PFSK-1 (cell line): ENCODE measurements around the gene OR6S1.

Experiments used
- FOXP2 ChIP-seq: optimal IDR thresholded peaks from 2 replicates; pipeline ENCODE3; 2011; ENCODE audit warnings: borderline replicate concordance, control low read depth, inconsistent platforms; ENCODE audit not compliant: insufficient read depth; ENCODE audit errors: extremely low read length, extremely low read depth
- POLR2AphosphoS5 ChIP-seq: IDR thresholded peaks from 2 replicates; pipeline ENCODE4 v1.6.1; 2012; ENCODE audit warnings: low read depth, mild to moderate bottlenecking, control low read depth, low read length, moderate library complexity
- SIN3A ChIP-seq: IDR thresholded peaks from 2 replicates; pipeline ENCODE4 v1.6.1; 2012; ENCODE audit warnings: mild to moderate bottlenecking, low read length, moderate library complexity, borderline replicate concordance; ENCODE audit not compliant: insufficient read depth
- TAF1 ChIP-seq: IDR thresholded peaks from 2 replicates; pipeline ENCODE4 v1.6.1; 2012; ENCODE audit warnings: low read length, control low read depth, borderline replicate concordance; ENCODE audit not compliant: insufficient read depth
- TF ChIP-seq, protein P1 (sequence below), 2 experiments: IDR thresholded peaks; 2 replicates each; pipeline versions ENCODE4 v1.6.1 to v1.8.0; 2011 to 2012; ENCODE audit warnings: low read depth in 2 of 2, low read length in 2 of 2, control low read depth in 1 of 2, inconsistent platforms in 1 of 2, mild to moderate bottlenecking in 1 of 2, moderate library complexity in 1 of 2; ENCODE audit not compliant: insufficient read depth in 1 of 2

Gene OR6S1

DNA sequence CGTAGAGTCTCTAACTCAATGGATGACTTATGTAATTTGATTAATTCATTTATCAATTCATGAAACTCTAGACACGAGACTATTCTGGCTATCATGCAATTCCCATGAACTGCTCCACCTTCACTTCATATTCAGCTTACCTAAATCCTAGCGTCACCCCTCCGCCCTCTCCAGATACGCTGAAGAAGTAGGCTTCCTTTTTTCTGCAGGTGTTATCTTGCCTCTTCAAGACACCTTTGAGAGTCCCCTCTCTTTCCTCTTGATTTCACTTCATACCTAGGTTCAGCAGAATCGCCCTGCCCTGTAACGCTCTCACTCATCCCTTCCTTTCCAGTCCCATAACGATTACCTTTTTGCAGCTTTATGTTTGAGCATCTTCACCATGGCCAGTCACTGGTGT, 38.9 kb upstream of the OR6S1 start:
- TF ChIP-seq POLR2AphosphoS5 (no peak), FOXP2 (no peak), SIN3A (no peak), TAF1 (no peak)
- TF ChIP-seq, protein P1, sequence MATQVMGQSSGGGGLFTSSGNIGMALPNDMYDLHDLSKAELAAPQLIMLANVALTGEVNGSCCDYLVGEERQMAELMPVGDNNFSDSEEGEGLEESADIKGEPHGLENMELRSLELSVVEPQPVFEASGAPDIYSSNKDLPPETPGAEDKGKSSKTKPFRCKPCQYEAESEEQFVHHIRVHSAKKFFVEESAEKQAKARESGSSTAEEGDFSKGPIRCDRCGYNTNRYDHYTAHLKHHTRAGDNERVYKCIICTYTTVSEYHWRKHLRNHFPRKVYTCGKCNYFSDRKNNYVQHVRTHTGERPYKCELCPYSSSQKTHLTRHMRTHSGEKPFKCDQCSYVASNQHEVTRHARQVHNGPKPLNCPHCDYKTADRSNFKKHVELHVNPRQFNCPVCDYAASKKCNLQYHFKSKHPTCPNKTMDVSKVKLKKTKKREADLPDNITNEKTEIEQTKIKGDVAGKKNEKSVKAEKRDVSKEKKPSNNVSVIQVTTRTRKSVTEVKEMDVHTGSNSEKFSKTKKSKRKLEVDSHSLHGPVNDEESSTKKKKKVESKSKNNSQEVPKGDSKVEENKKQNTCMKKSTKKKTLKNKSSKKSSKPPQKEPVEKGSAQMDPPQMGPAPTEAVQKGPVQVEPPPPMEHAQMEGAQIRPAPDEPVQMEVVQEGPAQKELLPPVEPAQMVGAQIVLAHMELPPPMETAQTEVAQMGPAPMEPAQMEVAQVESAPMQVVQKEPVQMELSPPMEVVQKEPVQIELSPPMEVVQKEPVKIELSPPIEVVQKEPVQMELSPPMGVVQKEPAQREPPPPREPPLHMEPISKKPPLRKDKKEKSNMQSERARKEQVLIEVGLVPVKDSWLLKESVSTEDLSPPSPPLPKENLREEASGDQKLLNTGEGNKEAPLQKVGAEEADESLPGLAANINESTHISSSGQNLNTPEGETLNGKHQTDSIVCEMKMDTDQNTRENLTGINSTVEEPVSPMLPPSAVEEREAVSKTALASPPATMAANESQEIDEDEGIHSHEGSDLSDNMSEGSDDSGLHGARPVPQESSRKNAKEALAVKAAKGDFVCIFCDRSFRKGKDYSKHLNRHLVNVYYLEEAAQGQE (IDR thresholded peaks at IDR 0.05; ENCODE audit: insufficient read depth in 1 of 2, low read depth in 2 of 2, low read length in 2 of 2) = no peak

GRCh38 chr14:20679907-20680306, 38.4 kb upstream of the OR6S1 start:
- no peak for TF ChIP-seq SIN3A
- no peak for TF ChIP-seq TAF1
- TF ChIP-seq, protein P1 (IDR thresholded peaks at IDR 0.05; ENCODE audit: insufficient read depth in 1 of 2, low read depth in 2 of 2, low read length in 2 of 2) = no peak
- no peak for TF ChIP-seq FOXP2
- TF ChIP-seq POLR2AphosphoS5 = no peak

- no peak for TF ChIP-seq POLR2AphosphoS5
- no peak for TF ChIP-seq SIN3A
- no peak for TF ChIP-seq TAF1
- TF ChIP-seq FOXP2 = no peak
- TF ChIP-seq, protein P1 (IDR thresholded peaks at IDR 0.05; ENCODE audit: insufficient read depth in 1 of 2, low read depth in 2 of 2, low read length in 2 of 2) = no peak
These were observed 34.6 kb upstream of the OR6S1 start for GRCh38 chr14:20676072-20676471.

- TF ChIP-seq SIN3A (no peak), TAF1 (no peak), POLR2AphosphoS5 (no peak), FOXP2 (no peak)
- TF ChIP-seq, protein P1 (IDR thresholded peaks at IDR 0.05; ENCODE audit: insufficient read depth in 1 of 2, low read depth in 2 of 2, low read length in 2 of 2) = no peak
These were observed 34.2 kb upstream of the OR6S1 start for GRCh38 chr14:20675669-20676068.

- TF ChIP-seq FOXP2 (no peak), POLR2AphosphoS5 (no peak), TAF1 (no peak), SIN3A (no peak)
- TF ChIP-seq, protein P1 (IDR thresholded peaks at IDR 0.05; ENCODE audit: insufficient read depth in 1 of 2, low read depth in 2 of 2, low read length in 2 of 2) = no peak
These were observed 30.2 kb upstream of the OR6S1 start for GRCh38 chr14:20671597-20672283.
